Stimulated activated CD4-positive, alpha-beta T cell treated with anti-CD3 and anti-CD28 coated beads, Interleukin-4, amount 100 ng/mL, for 4 hours (primary cell): ENCODE measurements around the gene TTC12.

Experiments used
- DNase-seq, 2 experiments: peaks; one replicate each; pipeline ENCODE4 v3.0.0-alpha.2; 2020

TTC12 gene

GRCh38 chr11:113331441-113331840 is 17.1 kb downstream of the TTC12 start:
- no peak for DNase-seq

GRCh38 chr11:113332023-113332422 is 17.6 kb downstream of the TTC12 start:
- DNase-seq, result no peak

- no peak for DNase-seq
These were observed 18.4 kb downstream of the TTC12 start for GRCh38 chr11:113332638-113333329.

GRCh38 chr11:113334183-113334582 is 19.8 kb downstream of the TTC12 start:
- DNase-seq, result no peak

GRCh38 chr11:113338730-113339129 is 24.3 kb downstream of the TTC12 start:
- DNase-seq, result no peak

- DNase-seq, result no peak
These were observed 25.7 kb downstream of the TTC12 start for GRCh38 chr11:113339929-113340589.

- DNase-seq, result no peak
These were observed 27.2 kb downstream of the TTC12 start for GRCh38 chr11:113341388-113342165.

GRCh38 chr11:113345978-113346377 is 31.6 kb downstream of the TTC12 start:
- no peak for DNase-seq

GRCh38 chr11:113349528-113349927 is 35.1 kb downstream of the TTC12 start:
- no peak for DNase-seq

GRCh38 chr11:113350336-113351067 is 36.1 kb downstream of the TTC12 start:
- no peak for DNase-seq

- DNase-seq, result no peak
These were observed 36.7 kb downstream of the TTC12 start for GRCh38 chr11:113351068-113351450.

- no peak for DNase-seq
These were observed 37.1 kb downstream of the TTC12 start for GRCh38 chr11:113351480-113351879.

- DNase-seq, result no peak
These were observed 41.8 kb downstream of the TTC12 start for GRCh38 chr11:113356203-113356602.

GRCh38 chr11:113363406-113363805 is 49.0 kb downstream of the TTC12 start:
- DNase-seq, result no peak

- DNase-seq, result no peak
These were observed 49.7 kb downstream of the TTC12 start for GRCh38 chr11:113363996-113364641.

- DNase-seq, result no peak
These were observed 51.5 kb downstream of the TTC12 start for GRCh38 chr11:113365895-113366294.

- no peak for DNase-seq
These were observed 55.0 kb downstream of the TTC12 start for GRCh38 chr11:113369411-113369810.

GRCh38 chr11:113370634-113371033 is 56.3 kb downstream of the TTC12 start:
- no peak for DNase-seq

GRCh38 chr11:113372309-113372708 is 57.9 kb downstream of the TTC12 start:
- no peak for DNase-seq

GRCh38 chr11:113373306-113373705 is 58.9 kb downstream of the TTC12 start:
- DNase-seq, result no peak

- DNase-seq, result no peak
These were observed 59.7 kb downstream of the TTC12 start for GRCh38 chr11:113373981-113374560.

- no peak for DNase-seq
These were observed 61.0 kb downstream of the TTC12 start for GRCh38 chr11:113375402-113375801.
